Transverse colon (tissue), 4 donors: ENCODE data around the gene TLCD3B. TPM values are rescaled to one million over a fixed set of nuclear protein-coding genes. Genes with fewer than 3 reads are reported as not detected.

Source experiments
- DNase-seq: peaks from one replicate; pipeline ENCODE4 v3.0.0-alpha.2; 2019
- H3K27ac ChIP-seq, 4 donors: fragments of 200-600 bp; sonication (generic); 2 replicates each; pipeline ENCODE4 v1.5.1; 2016 to 2018; ENCODE audit warnings: inconsistent platforms in 4 of 4
- H3K27me3 ChIP-seq: fragments of 200-600 bp; sonication (generic); 2 replicates; pipeline ENCODE4 v1.5.1; 2017; ENCODE audit warnings: inconsistent platforms
- H3K36me3 ChIP-seq, 4 donors: fragments of 200-600 bp; sonication (generic); 2 replicates each; pipeline ENCODE4 v1.5.1; 2017 to 2019; ENCODE audit warnings: inconsistent platforms in 4 of 4
- H3K4me1 ChIP-seq, 4 donors: fragments of 200-600 bp; sonication (generic); 2 replicates each; pipeline ENCODE4 v1.5.1; 2017 to 2020; ENCODE audit warnings: inconsistent platforms in 4 of 4
- H3K4me3 ChIP-seq, 4 donors: fragments of 200-600 bp; sonication (generic); 1 replicate in 1 of 4; 2 replicates in 3 of 4; pipeline versions ENCODE4 v1.5.1 to v1.6.1; 2017 to 2019; ENCODE audit warnings: inconsistent platforms in 4 of 4
- H3K9me3 ChIP-seq, 2 donors: fragments of 200-600 bp; sonication (generic); 2 replicates each; pipeline ENCODE4 v1.5.1; 2017 to 2019; ENCODE audit warnings: inconsistent platforms in 2 of 2
- EP300 ChIP-seq: sonication (generic); formaldehyde crosslinking; IDR thresholded peaks from one replicate; pipeline ENCODE4 v1.6.1; 2017; ENCODE audit warnings: antibody characterized with exemption, low read depth
- POLR2A ChIP-seq: fragments of 450-650 bp; IDR thresholded peaks from one replicate; pipeline ENCODE4 v1.6.1; 2016; ENCODE audit warnings: antibody characterized with exemption, mild to moderate bottlenecking, moderate library complexity
- POLR2AphosphoS5 ChIP-seq, 3 donors: sonication (generic); formaldehyde crosslinking; IDR thresholded peaks; one replicate each; pipeline ENCODE4 v1.6.1; 2016; ENCODE audit warnings: antibody characterized with exemption in 3 of 3
- WGBS, 2 donors: methylation state at CpG; one replicate each; pipeline ENCODE4 v1.1.5; 2018; ENCODE audit warnings: low coverage in 1 of 2; 5-methylcytosine and 5-hydroxymethylcytosine counted together
- in situ Hi-C, 4 donors: fragments of 200-750 bp; cut with MboI; loops; one replicate each; pipeline versions ENCODE4 v1.15.0 to v1.15.1; 2017; ENCODE audit warnings: low sequenced_read_pairs in 3 of 4, low pct_ligation_motif_present in 1 of 4, low pct_unique_long_range_greater_than_20kb in 1 of 4
- intact Hi-C: fragments of 100-400 bp; cut with DNase I; formaldehyde crosslinking; loops from one replicate; pipeline ENCODE4 v1.15.1; 2023; ENCODE audit warnings: low total_unique reads
- total RNA-seq, 4 donors: library from RNA; depleted of rRNA; stranded (reverse); fragments of >200 nt; gene quantifications; one replicate each; pipeline ENCODE4 v1.1.0, GENCODE V29; 2016
- TF ChIP-seq, protein P1 (sequence below), 5 experiments: fragments of 200-600 bp in 3 of 5; fragments of 450-650 bp in 2 of 5; sonication (generic) in 3 of 5; IDR thresholded peaks; 1 replicate in 2 of 5; 2 replicates in 3 of 5; pipeline ENCODE4 v1.5.1; 2016 to 2017; ENCODE audit warnings: antibody characterized with exemption in 5 of 5, inconsistent platforms in 3 of 5, mild to moderate bottlenecking in 2 of 5, moderate library complexity in 1 of 5

Gene TLCD3B
- total RNA-seq, 4 donors from 2014 or later: not detected

DNA sequence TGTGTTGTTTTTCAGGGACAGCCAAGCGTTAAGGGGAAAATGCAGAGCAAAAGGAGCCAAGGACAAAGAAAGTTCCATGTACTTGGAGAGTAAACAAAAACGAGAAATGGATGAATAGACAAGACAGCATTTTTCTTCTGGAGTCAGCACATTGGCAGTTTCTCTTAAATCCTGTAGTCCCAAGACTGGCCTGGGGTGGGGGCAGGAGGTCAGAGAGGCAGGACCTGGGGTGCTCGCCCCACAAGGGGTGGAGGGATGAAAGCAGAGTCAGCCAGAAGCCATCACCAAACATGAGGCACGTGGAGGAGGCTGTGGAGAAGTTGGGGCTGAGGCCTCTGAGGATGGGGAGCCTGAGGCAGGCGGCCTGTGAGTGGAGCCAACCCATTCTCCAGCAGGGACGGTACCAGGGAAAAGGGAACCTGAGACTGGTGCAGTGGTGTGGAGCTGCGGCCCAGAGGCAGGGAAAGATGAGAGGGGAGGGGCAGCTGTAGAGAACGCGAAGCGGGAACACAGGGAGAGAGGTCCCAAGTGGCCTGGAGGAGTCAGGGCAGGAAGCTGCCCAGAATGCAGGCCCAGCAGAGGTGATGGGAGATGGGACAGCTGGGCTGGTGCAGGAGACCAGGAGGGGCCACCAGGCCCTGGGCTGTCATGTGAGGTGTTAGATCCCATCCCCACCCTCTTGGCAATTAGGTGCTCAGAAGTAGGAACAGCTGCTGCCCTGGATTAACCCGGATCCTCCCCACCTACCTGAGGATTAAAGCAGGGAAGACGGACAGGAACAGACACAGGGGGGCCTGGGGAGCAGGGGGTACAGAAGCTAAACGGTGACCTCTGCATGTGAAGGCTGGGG, 3.3 kb downstream of the TLCD3B start:
- Histone ChIP-seq H3K9me3 (no peaks in the 10 kb centered on the region), H3K36me3 (no peaks in the 10 kb centered on the region), H3K4me1 (peaks cover 0 to 9% (median 4%) of the 10 kb centered on the region in 4 donors), H3K4me3 (no peak overlapping the region), H3K27ac (no peak overlapping the region), H3K27me3 (peaks cover 80% of the 10 kb centered on the region)
- DNase-seq: no peak
- TF ChIP-seq POLR2AphosphoS5 (IDR thresholded peaks at IDR 0.05) (no peak), EP300 (no peak), POLR2A (no peak)
- TF ChIP-seq, protein P1, sequence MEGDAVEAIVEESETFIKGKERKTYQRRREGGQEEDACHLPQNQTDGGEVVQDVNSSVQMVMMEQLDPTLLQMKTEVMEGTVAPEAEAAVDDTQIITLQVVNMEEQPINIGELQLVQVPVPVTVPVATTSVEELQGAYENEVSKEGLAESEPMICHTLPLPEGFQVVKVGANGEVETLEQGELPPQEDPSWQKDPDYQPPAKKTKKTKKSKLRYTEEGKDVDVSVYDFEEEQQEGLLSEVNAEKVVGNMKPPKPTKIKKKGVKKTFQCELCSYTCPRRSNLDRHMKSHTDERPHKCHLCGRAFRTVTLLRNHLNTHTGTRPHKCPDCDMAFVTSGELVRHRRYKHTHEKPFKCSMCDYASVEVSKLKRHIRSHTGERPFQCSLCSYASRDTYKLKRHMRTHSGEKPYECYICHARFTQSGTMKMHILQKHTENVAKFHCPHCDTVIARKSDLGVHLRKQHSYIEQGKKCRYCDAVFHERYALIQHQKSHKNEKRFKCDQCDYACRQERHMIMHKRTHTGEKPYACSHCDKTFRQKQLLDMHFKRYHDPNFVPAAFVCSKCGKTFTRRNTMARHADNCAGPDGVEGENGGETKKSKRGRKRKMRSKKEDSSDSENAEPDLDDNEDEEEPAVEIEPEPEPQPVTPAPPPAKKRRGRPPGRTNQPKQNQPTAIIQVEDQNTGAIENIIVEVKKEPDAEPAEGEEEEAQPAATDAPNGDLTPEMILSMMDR (IDR thresholded peaks at IDR 0.05): no peak
- 31 to 49% methylated on average over 3 to 12 of the region's 13 CpGs for WGBS, 2 donors
- in situ Hi-C loops (loop anchor here in 3 of 4 donors (10.0 to 25.0 kb wide), 2 partner anchors 141 to 333 kb away; partner anchors contain the start of gene SEZ6L2 (in 1 of the 3)), intact Hi-C loops (no loop called here)

DNA sequence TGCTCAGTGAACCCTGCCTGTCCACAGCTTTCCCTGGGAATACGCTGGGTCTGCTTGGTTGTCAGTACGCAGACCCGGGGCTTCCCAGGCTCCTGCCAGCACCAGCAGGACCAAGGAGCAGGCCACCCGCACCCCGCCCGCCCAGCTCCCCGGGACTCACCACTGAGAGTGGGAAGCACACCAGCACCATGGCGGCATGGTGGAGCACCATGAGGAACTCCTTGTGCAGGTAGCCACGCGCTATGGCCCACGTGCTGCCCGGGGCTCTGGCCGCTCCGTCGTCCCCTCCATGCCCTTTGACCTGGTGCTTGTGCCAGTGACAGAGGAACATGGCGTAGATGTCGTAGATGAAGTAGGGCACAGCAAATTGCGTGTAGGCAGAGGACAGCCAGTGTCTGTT, 4.6 kb downstream of the TLCD3B start:
- in situ Hi-C loops: loop anchor here in 3 of 4 donors (10.0 to 25.0 kb wide), 2 partner anchors 139 to 332 kb away; partner anchors contain the start of gene SEZ6L2 (in 1 of the 3)
- intact Hi-C loops: no loop called here
- Histone ChIP-seq H3K4me3 (no peak overlapping the region), H3K36me3 (no peaks in the 10 kb centered on the region), H3K9me3 (no peaks in the 10 kb centered on the region), H3K4me1 (peaks cover 0 to 11% (median 4%) of the 10 kb centered on the region in 4 donors), H3K27ac (no peak overlapping the region), H3K27me3 (peaks cover 66% of the 10 kb centered on the region)
- 86 to 90% methylated on average over 2 to 17 of the region's 18 CpGs for WGBS, 2 donors
- DNase-seq: no peak
- TF ChIP-seq, protein P1 (IDR thresholded peaks at IDR 0.05): no peak
- TF ChIP-seq EP300 (no peak), POLR2AphosphoS5 (IDR thresholded peaks at IDR 0.05) (no peak), POLR2A (no peak)

DNA sequence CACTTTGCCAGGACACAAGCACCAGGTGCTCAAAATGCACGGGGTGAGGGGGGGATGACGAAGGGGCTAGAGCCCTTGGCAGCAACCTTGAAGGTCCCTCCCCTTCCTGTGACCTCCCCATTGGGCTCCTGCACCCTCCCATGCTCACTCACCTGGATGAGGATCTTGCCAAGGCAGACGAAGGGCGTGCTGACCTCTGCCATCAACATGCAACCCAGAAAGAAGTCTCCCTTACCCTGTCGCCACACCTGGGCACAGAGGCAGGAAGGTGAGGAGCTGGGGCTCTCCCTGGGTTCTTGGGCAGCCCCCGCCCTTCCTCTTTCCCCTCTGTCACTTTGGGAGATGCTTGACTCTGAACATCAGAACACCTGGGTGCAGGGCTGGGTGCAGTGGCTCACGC, 5.5 kb downstream of the TLCD3B start:
- WGBS, 2 donors: 45% methylated on average over 7 of the region's 7 CpGs; no CpG with 5 or more reads in 1 of the 2 donors
- intact Hi-C loops: no loop called here
- peaks cover 0 to 10% (median 5%) of the 10 kb centered on the region in 4 donors for H3K4me1 ChIP-seq
- no peak overlapping the region for H3K4me3 ChIP-seq
- in situ Hi-C loops: loop anchor here in 3 of 4 donors (10.0 to 25.0 kb wide), 2 partner anchors 138 to 331 kb away; partner anchors contain the start of gene SEZ6L2 (in 1 of the 3)
- TF ChIP-seq POLR2AphosphoS5 (IDR thresholded peaks at IDR 0.05): no peak
- no peak for TF ChIP-seq POLR2A
- no peak for TF ChIP-seq EP300
- TF ChIP-seq, protein P1 (IDR thresholded peaks at IDR 0.05): no peak
- peaks cover 58% of the 10 kb centered on the region for H3K27me3 ChIP-seq
- no peaks in the 10 kb centered on the region for H3K9me3 ChIP-seq
- no peak overlapping the region for H3K27ac ChIP-seq
- H3K36me3 ChIP-seq: no peaks in the 10 kb centered on the region
- no peak for DNase-seq

DNA sequence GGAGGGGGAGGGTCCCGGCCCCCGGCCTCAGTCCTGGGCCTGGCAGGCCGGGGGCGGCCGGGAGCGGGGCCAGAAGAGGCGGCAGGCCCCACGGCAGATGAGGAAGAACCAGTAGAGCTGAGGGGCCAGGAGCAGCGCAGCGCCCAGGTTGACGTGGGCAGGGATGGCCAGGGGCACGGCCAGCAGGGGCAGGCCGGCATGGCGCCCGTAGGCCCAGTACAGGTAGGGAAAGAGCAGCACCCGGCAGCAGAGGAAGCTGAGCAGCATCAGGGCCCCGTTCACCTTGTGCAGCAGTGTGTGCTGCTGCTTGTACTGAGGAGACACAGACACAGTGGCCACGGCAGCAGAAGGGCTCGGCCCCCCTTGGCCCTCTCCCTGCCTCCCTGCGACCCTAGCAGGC, 5.9 kb downstream of the TLCD3B start:
- no peak overlapping the region for H3K4me3 ChIP-seq
- H3K4me1 ChIP-seq: peaks cover 0 to 10% (median 4%) of the 10 kb centered on the region in 4 donors
- H3K27ac ChIP-seq: no peak overlapping the region
- in situ Hi-C loops (loop anchor here in 3 of 4 donors (10.0 to 25.0 kb wide), 2 partner anchors 138 to 330 kb away; partner anchors contain the start of gene SEZ6L2 (in 1 of the 3)), intact Hi-C loops (no loop called here)
- H3K27me3 ChIP-seq: peaks cover 53% of the 10 kb centered on the region
- DNase-seq: no peak
- TF ChIP-seq EP300: no peak
- no peak for TF ChIP-seq POLR2A
- TF ChIP-seq, protein P1 (IDR thresholded peaks at IDR 0.05): no peak
- no peak for TF ChIP-seq POLR2AphosphoS5 (IDR thresholded peaks at IDR 0.05)
- no peaks in the 10 kb centered on the region for H3K9me3 ChIP-seq
- WGBS, 2 donors: 68% methylated on average over 20 of the region's 20 CpGs; no CpG with 5 or more reads in 1 of the 2 donors
- no peaks in the 10 kb centered on the region for H3K36me3 ChIP-seq
